Fibroblast of skin of left quadriceps (primary cell): ENCODE data around the gene DCAF5.

ENCODE experiments used
- DNase-seq, 2 experiments: peaks; one replicate each; pipeline ENCODE4 v3.0.0-alpha.2; 2013; ENCODE audit warnings: low read depth in 2 of 2

The DCAF5 gene

DNA sequence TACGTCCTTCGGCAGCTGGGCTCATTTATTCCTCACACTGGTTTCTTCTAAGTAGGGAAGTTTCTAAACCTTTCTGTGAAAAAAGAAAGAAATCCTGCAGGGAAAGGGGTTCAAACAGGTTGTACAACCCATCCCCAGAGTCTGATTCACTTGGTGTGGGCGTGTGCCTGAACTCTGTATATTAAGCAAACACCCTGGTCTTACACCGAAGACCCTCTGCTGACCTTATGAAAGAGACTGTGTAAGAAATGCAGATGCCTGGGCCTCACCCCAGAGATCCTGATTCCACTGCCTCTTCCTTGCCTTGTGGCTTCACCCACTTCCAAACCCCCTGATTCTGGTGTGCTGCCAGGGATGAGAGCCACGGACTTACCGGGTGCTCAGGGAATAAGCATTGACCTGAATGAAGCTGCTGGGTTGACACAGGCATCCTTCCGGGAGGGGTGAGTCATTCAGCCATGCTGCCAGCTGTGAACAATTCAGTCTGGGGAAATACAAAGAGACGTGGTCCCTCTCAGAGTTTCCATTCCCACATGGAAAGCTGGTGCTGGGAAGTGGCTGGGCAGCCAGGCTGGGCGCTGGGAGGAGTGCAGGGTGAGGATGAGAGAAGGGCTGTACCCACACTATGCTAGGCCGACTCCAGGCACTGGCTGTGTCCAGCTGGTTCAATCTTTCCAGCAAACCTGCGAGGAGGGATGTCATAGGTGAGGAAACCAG lies 147.3 kb downstream of the DCAF5 start:
- peak; percentile 73 to 74 for DNase-seq

DNA sequence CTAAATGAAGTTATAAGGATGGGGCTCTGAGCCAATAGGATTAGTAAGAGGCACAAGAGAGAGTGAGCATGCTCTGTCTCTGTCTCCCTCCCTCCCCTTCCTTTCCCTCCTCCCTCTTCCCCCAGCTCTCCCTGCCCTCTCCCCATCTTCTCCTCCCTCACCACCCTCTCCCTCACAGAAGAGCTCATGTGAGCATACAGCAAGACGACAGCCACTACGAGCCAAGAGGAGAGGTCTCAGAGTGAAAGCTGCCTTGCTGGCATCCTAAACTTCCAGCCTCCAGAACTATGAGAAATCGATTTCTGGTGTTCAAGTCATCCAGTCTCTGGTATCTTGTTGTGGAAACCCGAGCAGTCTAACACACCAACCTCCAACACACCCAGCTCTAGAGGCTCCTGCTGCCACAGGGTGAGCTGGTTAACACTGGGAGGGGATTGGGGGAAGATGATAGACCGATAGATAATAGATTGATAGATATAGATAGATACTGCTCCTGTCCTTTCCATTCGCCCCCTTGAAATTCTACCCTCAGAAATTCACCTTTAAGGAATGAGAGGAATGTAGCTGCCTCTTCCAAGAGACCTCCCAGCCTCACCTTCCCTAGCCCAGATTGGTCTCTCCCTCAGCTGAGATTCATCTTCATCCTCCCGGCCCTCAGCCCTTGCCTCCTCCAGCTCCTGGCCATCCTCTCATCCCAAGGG lies 148.0 kb downstream of the DCAF5 start:
- DNase-seq = no peak

DNA sequence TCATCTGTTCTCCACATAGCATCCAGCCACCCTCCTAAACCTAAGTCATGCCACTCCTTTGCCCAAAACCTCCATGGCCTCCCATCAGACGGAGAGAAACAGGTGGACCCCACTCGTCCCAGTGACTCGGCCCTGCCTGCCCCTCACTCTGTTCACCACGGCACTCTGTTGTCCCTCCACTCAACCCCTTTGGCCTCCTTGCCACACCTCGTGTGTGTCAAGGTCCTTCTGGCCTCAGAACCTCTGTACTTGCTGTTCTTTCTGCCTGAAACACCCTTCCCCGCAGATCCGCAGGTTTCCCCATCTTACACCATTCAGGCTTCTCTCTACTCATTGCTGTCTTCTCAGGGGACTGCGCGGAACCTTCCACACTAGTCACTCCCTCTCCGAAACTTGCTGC lies 149.3 kb downstream of the DCAF5 start:
- DNase-seq = no peak

DNA sequence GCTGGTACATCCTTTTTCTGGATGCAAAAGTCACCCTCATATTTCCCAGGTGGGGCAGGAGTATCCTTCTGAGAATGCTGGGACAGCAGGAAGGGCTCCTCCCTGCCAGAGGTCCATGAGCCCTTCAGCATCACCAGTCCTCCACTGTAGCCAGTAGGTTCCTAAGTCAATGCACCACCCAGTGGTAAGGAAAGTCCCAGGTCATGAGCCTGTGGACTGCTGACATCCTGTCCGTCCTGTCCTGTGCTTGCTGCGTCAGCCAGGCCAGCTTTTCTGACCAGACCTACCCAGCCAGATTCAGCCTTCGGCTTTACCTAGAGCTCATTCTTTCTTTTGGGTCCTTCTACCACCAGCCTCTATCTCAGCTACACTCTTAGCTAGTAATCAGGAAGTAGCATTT lies 150.8 kb downstream of the DCAF5 start:
- DNase-seq = no peak

DNA sequence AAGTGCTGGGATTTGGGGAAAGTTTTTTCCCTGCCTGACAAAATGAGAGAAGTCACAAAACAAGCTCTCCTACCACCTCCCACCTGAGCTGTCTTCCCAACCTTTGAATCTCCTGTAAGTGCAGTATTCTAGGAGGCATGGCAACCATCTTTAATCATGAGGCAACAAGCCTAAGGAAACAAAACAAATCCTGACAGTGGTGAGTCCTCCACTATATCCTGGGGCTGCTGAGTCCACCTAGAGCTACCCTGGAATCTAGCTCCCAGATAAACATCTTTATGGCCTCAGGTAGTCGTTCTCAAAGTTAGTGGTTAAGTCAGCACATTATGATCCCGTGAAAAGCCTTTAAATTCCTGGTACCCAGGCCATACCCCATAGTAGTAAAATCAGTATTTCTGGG lies 151.5 kb downstream of the DCAF5 start:
- DNase-seq = no peak
